ENCODE measurements around the gene COL4A5.
"Not testable (repeated sequence)": the region's sequence is repeated elsewhere in the genome, so short reads cannot be mapped to it uniquely, and the experiment has no call there.

The COL4A5 gene

GRCh38 chrX:108439426-108439942 is at the start of gene COL4A5:
Gene COL4A5, plus strand, starts transcription at chrX:108439838. Its CDS starts 288 bp downstream, at chrX:108440126.
- DNase-seq = peak; percentile 38

- DNase-seq = not testable (repeated sequence)
These were observed 48.5 kb upstream of the COL4A5 start for GRCh38 chrX:108390976-108391717.

GRCh38 chrX:108396188-108396891 is 43.3 kb upstream of the COL4A5 start:
- no peak for DNase-seq

GRCh38 chrX:108396986-108397385 is 42.7 kb upstream of the COL4A5 start:
- no peak for DNase-seq

GRCh38 chrX:108397627-108398391 is 41.8 kb upstream of the COL4A5 start:
- DNase-seq = peak; percentile 15

GRCh38 chrX:108399418-108400165 is 40.0 kb upstream of the COL4A5 start:
- DNase-seq = no peak

- DNase-seq = no peak
These were observed 26.9 kb upstream of the COL4A5 start for GRCh38 chrX:108412783-108413182.

- no peak for DNase-seq
These were observed 24.5 kb upstream of the COL4A5 start for GRCh38 chrX:108415146-108415545.

GRCh38 chrX:108415891-108416290 is 23.7 kb upstream of the COL4A5 start:
- DNase-seq = no peak

- DNase-seq = no peak
These were observed 22.4 kb upstream of the COL4A5 start for GRCh38 chrX:108417257-108417656.

GRCh38 chrX:108419401-108419800 is 20.2 kb upstream of the COL4A5 start:
- DNase-seq = no peak

GRCh38 chrX:108420481-108420880 is 19.2 kb upstream of the COL4A5 start:
- DNase-seq = no peak

- no peak for DNase-seq
These were observed 13.4 kb upstream of the COL4A5 start for GRCh38 chrX:108426262-108426661.

- DNase-seq = no peak
These were observed 4.4 kb upstream of the COL4A5 start for GRCh38 chrX:108435261-108435660.

GRCh38 chrX:108437349-108438109 is 2.1 kb upstream of the COL4A5 start:
- DNase-seq = no peak

- no peak for DNase-seq
These were observed 1.5 kb upstream of the COL4A5 start, which contains the start of gene COL4A6 for GRCh38 chrX:108438110-108438623. Gene COL4A6, minus strand, starts transcription at chrX:108438422. Its CDS starts 226 bp downstream, at chrX:108438196.

- DNase-seq = no peak
These were observed 491 bp downstream of the COL4A5 start for GRCh38 chrX:108439961-108440696.

- DNase-seq = no peak
These were observed 3.3 kb downstream of the COL4A5 start for GRCh38 chrX:108442901-108443464.

GRCh38 chrX:108447303-108447702 is 7.7 kb downstream of the COL4A5 start:
- no peak for DNase-seq

GRCh38 chrX:108453841-108454240 is 14.2 kb downstream of the COL4A5 start:
- no peak for DNase-seq

Data from amniotic stem cell (primary cell).